Colonic mucosa (tissue), 4 donors: ENCODE measurements around the gene KIAA0825. TPM values are rescaled to one million over a fixed set of nuclear protein-coding genes. Genes with fewer than 3 reads are reported as not detected.

ENCODE experiments used
- DNase-seq: peaks from one replicate; pipeline ENCODE4 v3.0.0-alpha.2; 2020
- H3K27ac ChIP-seq: fragments of 200-600 bp; one replicate; pipeline ENCODE4 v1.8.0; 2021
- H3K27me3 ChIP-seq: fragments of 200-600 bp; one replicate; pipeline ENCODE4 v1.8.0; 2021
- H3K36me3 ChIP-seq: fragments of 200-600 bp; one replicate; pipeline ENCODE4 v1.8.0; 2021
- H3K4me1 ChIP-seq: fragments of 200-600 bp; one replicate; pipeline ENCODE4 v1.8.0; 2021; ENCODE audit warnings: mild to moderate bottlenecking
- H3K4me3 ChIP-seq: fragments of 200-600 bp; one replicate; pipeline ENCODE4 v1.8.0; 2021
- H3K9ac ChIP-seq, 2 donors: one replicate each; pipeline ENCODE4 v1.7.0; 2013; ENCODE audit warnings: control low read depth in 2 of 2, low read depth in 2 of 2, low read length in 2 of 2
- H3K9me3 ChIP-seq: fragments of 200-600 bp; one replicate; pipeline ENCODE4 v1.8.0; 2021
- intact Hi-C: fragments of 100-400 bp; cut with DNase I; formaldehyde crosslinking; loops from one replicate; pipeline ENCODE4 v1.14.1; 2022
- total RNA-seq, 2 donors: library from RNA; stranded (reverse); fragmentation: NEBNext Ultra II Directional in 1 of 2; extraction: Animal tissue kit (Norgen Biotek cat#: 25700) in 1 of 2; gene quantifications; one replicate each; pipeline ENCODE4 v1.2.1, GENCODE V29; 2021
- TF ChIP-seq, protein P1 (sequence below): fragments of 200-600 bp; IDR thresholded peaks from one replicate; pipeline ENCODE4 v1.8.0; 2022; ENCODE audit warnings: antibody characterized with exemption, mild to moderate bottlenecking
- donor health status: healthy.
- donor health status: DM: no; HTN: no; CAD: no.
- donor health status: DM: no; HTN: no; CAD: no.

The KIAA0825 gene
- total RNA-seq, 2 donors from 2014 or later: 1.1 to 1.5 TPM

GRCh38 chr5:94432499-94432898 is 185.9 kb downstream of the KIAA0825 start:
- intact Hi-C loops: no loop called here
- Histone ChIP-seq H3K9me3 (no peaks in the 10 kb centered on the region), H3K27me3 (no peaks in the 10 kb centered on the region), H3K27ac (no peak overlapping the region), H3K4me3 (no peak overlapping the region), H3K9ac (no peak overlapping the region), H3K4me1 (no peaks in the 10 kb centered on the region), H3K36me3 (no peaks in the 10 kb centered on the region)
- no peak for DNase-seq
- TF ChIP-seq, protein P1, sequence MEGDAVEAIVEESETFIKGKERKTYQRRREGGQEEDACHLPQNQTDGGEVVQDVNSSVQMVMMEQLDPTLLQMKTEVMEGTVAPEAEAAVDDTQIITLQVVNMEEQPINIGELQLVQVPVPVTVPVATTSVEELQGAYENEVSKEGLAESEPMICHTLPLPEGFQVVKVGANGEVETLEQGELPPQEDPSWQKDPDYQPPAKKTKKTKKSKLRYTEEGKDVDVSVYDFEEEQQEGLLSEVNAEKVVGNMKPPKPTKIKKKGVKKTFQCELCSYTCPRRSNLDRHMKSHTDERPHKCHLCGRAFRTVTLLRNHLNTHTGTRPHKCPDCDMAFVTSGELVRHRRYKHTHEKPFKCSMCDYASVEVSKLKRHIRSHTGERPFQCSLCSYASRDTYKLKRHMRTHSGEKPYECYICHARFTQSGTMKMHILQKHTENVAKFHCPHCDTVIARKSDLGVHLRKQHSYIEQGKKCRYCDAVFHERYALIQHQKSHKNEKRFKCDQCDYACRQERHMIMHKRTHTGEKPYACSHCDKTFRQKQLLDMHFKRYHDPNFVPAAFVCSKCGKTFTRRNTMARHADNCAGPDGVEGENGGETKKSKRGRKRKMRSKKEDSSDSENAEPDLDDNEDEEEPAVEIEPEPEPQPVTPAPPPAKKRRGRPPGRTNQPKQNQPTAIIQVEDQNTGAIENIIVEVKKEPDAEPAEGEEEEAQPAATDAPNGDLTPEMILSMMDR: no peak

DNA sequence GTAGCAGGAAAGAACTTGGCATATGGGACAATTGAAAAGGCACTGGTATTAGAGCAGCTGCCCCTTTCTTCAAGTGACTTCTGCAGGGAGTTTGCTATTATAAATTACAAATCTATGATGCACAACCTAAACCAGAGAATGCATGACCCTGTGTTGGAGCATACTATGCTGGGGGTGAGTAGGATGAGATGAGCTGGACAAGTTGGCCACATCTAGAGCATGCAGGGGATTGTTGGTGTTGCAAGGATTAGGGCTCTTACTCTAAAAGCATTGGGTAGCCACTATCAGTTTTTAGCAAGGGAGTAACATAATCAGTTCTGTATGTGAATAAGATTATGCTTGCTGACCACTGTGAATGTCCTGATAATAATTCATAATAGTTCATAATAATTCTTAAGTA is 186.7 kb downstream of the KIAA0825 start:
- TF ChIP-seq, protein P1: no peak
- H3K27ac ChIP-seq: no peak overlapping the region
- H3K9me3 ChIP-seq: no peaks in the 10 kb centered on the region
- H3K36me3 ChIP-seq: no peaks in the 10 kb centered on the region
- DNase-seq: no peak
- H3K4me1 ChIP-seq: no peaks in the 10 kb centered on the region
- no peaks in the 10 kb centered on the region for H3K27me3 ChIP-seq
- no peak overlapping the region for H3K9ac ChIP-seq
- no peak overlapping the region for H3K4me3 ChIP-seq
- intact Hi-C loops: no loop called here

DNA sequence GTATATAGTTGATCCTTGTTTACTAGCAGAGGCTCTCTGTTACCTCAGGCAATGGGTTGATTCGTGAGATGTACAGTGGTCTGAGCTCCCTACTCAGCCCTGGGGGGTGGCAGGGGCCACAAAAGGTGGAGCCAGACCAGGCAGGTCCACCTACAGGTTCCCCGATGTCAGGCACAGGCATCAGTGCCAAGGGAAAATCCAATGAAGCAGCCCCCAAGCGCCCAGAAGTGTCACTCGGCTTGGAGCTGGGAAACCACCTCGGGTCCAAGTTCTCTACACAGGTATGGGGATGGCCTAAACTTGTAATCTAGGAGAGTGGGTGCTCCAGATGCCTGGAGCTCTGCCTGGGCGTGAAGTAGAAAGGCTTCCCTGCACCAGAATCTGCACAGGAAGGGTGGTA is 188.8 kb downstream of the KIAA0825 start:
- H3K4me1 ChIP-seq: no peaks in the 10 kb centered on the region
- H3K9me3 ChIP-seq: no peaks in the 10 kb centered on the region
- TF ChIP-seq, protein P1: no peak
- intact Hi-C loops: no loop called here
- H3K9ac ChIP-seq: no peak overlapping the region
- DNase-seq: no peak
- no peaks in the 10 kb centered on the region for H3K27me3 ChIP-seq
- no peak overlapping the region for H3K4me3 ChIP-seq
- no peak overlapping the region for H3K27ac ChIP-seq
- no peaks in the 10 kb centered on the region for H3K36me3 ChIP-seq

DNA sequence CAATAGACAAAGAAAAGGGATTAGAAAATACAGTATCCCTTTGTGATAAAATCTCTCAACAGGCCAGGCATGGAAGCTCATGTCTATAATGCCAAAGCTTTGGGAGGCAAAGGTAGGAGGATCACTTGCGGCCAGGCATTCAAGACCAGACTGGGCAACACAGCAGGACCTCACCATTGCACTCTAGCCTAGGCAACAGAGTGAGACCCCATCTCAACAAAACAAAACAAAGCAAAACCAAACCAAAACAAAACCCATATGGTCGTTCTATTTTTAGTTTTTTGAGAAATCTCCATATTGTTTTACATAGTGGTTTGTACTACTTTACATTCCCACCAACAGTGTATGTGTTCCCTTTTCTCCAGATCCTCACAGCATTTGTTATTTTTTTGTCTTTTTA is 193.0 kb downstream of the KIAA0825 start:
- no peak overlapping the region for H3K9ac ChIP-seq
- TF ChIP-seq, protein P1: no peak
- no peaks in the 10 kb centered on the region for H3K4me1 ChIP-seq
- H3K36me3 ChIP-seq: no peaks in the 10 kb centered on the region
- intact Hi-C loops: no loop called here
- H3K9me3 ChIP-seq: no peaks in the 10 kb centered on the region
- H3K27me3 ChIP-seq: no peaks in the 10 kb centered on the region
- no peak overlapping the region for H3K4me3 ChIP-seq
- DNase-seq: no peak
- H3K27ac ChIP-seq: no peak overlapping the region

GRCh38 chr5:94423411-94423810 is 195.0 kb downstream of the KIAA0825 start:
- Histone ChIP-seq H3K4me1 (no peaks in the 10 kb centered on the region), H3K9ac (no peak overlapping the region), H3K27me3 (no peaks in the 10 kb centered on the region), H3K36me3 (no peaks in the 10 kb centered on the region), H3K27ac (no peak overlapping the region), H3K9me3 (no peaks in the 10 kb centered on the region), H3K4me3 (no peak overlapping the region)
- TF ChIP-seq, protein P1: no peak
- DNase-seq: no peak
- intact Hi-C loops: no loop called here

- Histone ChIP-seq H3K4me3 (no peak overlapping the region), H3K4me1 (no peaks in the 10 kb centered on the region), H3K27ac (no peak overlapping the region), H3K9ac (no peak overlapping the region), H3K27me3 (no peaks in the 10 kb centered on the region), H3K9me3 (no peaks in the 10 kb centered on the region), H3K36me3 (no peaks in the 10 kb centered on the region)
- DNase-seq: no peak
- TF ChIP-seq, protein P1: no peak
- intact Hi-C loops: no loop called here
These were observed 195.6 kb downstream of the KIAA0825 start for GRCh38 chr5:94422812-94423211.
